Tibial nerve (tissue), 4 donors: Measurements from ENCODE around the gene BRK1.
"Not testable (repeated sequence)": the region's sequence is repeated elsewhere in the genome, so short reads cannot be mapped to it uniquely, and the experiment has no call there.

ENCODE experiments used
- CTCF ChIP-seq, 5 experiments: fragments of 200-600 bp in 3 of 5; fragments of 450-650 bp in 2 of 5; sonication (generic) in 3 of 5; IDR thresholded peaks; one replicate each; pipeline ENCODE4 v1.5.1; 2016 to 2019; ENCODE audit warnings: antibody characterized with exemption in 5 of 5, mild to moderate bottlenecking in 3 of 5, moderate library complexity in 2 of 5
- EP300 ChIP-seq, 2 donors: sonication (generic); formaldehyde crosslinking; IDR thresholded peaks; one replicate each; pipeline ENCODE4 v1.6.1; 2017; ENCODE audit warnings: antibody characterized with exemption in 2 of 2, mild to moderate bottlenecking in 1 of 2
- POLR2A ChIP-seq, 2 donors: fragments of 450-650 bp; IDR thresholded peaks; one replicate each; pipeline ENCODE4 v1.6.1; 2017; ENCODE audit warnings: antibody characterized with exemption in 2 of 2, mild to moderate bottlenecking in 2 of 2, moderate library complexity in 2 of 2

GRCh38 chr3:10175334-10175733 lies 59.9 kb downstream of the BRK1 start:
- not testable (repeated sequence) for TF ChIP-seq CTCF, POLR2A, EP300 (IDR thresholded peaks at IDR 0.05)
